HCT116 (cell line): ENCODE measurements around the gene FST.

Source experiments
- POLR2A ChIP-seq: IDR thresholded peaks from 2 replicates; pipeline ENCODE4 v1.7.0; 2011; ENCODE audit warnings: borderline replicate concordance; ENCODE audit not compliant: insufficient read depth, insufficient read length; ENCODE audit errors: extremely low read depth
- POLR2AphosphoS5 ChIP-seq: IDR thresholded peaks from 2 replicates; pipeline ENCODE4 v1.6.1; 2011; ENCODE audit warnings: mild to moderate bottlenecking, low read depth, low read length, moderate library complexity
- SIN3A ChIP-seq: IDR thresholded peaks from 2 replicates; pipeline ENCODE4 v1.6.1; 2012; ENCODE audit warnings: low read depth
- TF ChIP-seq, protein P1 (sequence below), 3 experiments: fragments of 200-600 bp in 1 of 3; sonication (generic) in 1 of 3; IDR thresholded peaks in 2 of 3; conservative IDR thresholded peaks in 1 of 3; 2 replicates each; pipeline ENCODE4 v1.5.1; 2012 to 2017; ENCODE audit warnings: low read depth in 2 of 3, low read length in 2 of 3, antibody characterized with exemption in 1 of 3, borderline replicate concordance in 1 of 3, control low read depth in 1 of 3, mild to moderate bottlenecking in 1 of 3, mixed read lengths in 1 of 3, mixed run types in 1 of 3, moderate library complexity in 1 of 3; ENCODE audit not compliant: insufficient read depth in 1 of 3

DNA sequence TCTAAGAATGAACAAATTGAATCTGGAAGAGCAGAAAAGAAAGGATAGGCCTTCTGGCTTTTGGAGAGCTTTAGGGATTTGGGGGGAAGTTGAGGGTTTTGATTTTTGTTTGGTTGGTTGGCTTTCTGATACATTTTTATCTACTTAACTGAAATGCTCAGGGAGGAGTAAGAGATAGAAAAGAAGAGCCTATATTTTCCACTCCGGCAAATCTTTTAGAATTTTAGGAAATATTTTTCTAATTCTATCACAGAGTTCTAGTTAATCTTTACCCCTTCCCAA, 25.8 kb upstream of the FST start:
- TF ChIP-seq SIN3A (no peak), POLR2AphosphoS5 (no peak), POLR2A (no peak)
- TF ChIP-seq, protein P1, sequence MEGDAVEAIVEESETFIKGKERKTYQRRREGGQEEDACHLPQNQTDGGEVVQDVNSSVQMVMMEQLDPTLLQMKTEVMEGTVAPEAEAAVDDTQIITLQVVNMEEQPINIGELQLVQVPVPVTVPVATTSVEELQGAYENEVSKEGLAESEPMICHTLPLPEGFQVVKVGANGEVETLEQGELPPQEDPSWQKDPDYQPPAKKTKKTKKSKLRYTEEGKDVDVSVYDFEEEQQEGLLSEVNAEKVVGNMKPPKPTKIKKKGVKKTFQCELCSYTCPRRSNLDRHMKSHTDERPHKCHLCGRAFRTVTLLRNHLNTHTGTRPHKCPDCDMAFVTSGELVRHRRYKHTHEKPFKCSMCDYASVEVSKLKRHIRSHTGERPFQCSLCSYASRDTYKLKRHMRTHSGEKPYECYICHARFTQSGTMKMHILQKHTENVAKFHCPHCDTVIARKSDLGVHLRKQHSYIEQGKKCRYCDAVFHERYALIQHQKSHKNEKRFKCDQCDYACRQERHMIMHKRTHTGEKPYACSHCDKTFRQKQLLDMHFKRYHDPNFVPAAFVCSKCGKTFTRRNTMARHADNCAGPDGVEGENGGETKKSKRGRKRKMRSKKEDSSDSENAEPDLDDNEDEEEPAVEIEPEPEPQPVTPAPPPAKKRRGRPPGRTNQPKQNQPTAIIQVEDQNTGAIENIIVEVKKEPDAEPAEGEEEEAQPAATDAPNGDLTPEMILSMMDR (IDR thresholded peaks at IDR 0.05 in 2 of 3, conservative IDR thresholded peaks at IDR 0.05 in 1 of 3; ENCODE audit: borderline replicate concordance in 1 of 3, insufficient read depth in 1 of 3, low read depth in 2 of 3, low read length in 2 of 3) = no peak
